Endothelial cell of umbilical vein (primary cell): ENCODE data around the gene RAB8A. TPM values are rescaled to one million over a fixed set of nuclear protein-coding genes. Genes with fewer than 3 reads are reported as not detected.

ENCODE experiments used
- BruUV-seq: library from RNA; stranded (reverse); fragments of 400-500 nt; replicated peaks from 2 replicates; lab custom pipeline; 2021; lab: Mats Ljungman, UMichigan
- CTCF ChIA-PET: fragments of 300-600, 350-600 bp; sonication (Branson Sonifier 250); formaldehyde crosslinking; loops from one replicate; lab custom pipeline; 2021; ENCODE audit warnings: antibody characterized with exemption, inconsistent platforms; lab: Charles Lee
- POLR2A ChIA-PET: fragments of 300-600, 350-600 bp; sonication (Branson Sonifier 250); formaldehyde crosslinking; loops from one replicate; lab custom pipeline; 2021; ENCODE audit warnings: antibody characterized with exemption, inconsistent platforms; lab: Charles Lee
- DNase-seq: peaks from one replicate; pipeline ENCODE4 v3.0.0-alpha.2; 2011; ENCODE audit warnings: low read depth, low spot score
- FAIRE-seq: peaks from 2 replicates; lab custom pipeline; 2011; peaks lifted over from hg19 to GRCh38; lab: Jason Lieb, UNC
- H2AFZ ChIP-seq: 2 replicates; pipeline ENCODE4 v1.6.0; 2012; ENCODE audit warnings: low read depth, low read length, control low read depth, inconsistent platforms
- H3K27ac ChIP-seq: 2 replicates; pipeline ENCODE4 v1.5.1; 2011; ENCODE audit warnings: low read depth, mild to moderate bottlenecking, control low read depth, low read length, moderate library complexity; ENCODE audit not compliant: insufficient read depth
- H3K27me3 ChIP-seq, 2 experiments: 2 replicates each; pipeline versions ENCODE4 v1.6.0 to v1.6.1; 2011; ENCODE audit warnings: low read length in 2 of 2, mixed read lengths in 1 of 2; ENCODE audit not compliant: control insufficient read depth in 2 of 2, insufficient read depth in 2 of 2
- H3K36me3 ChIP-seq, 2 experiments: 2 replicates in 1 of 2; 3 replicates in 1 of 2; pipeline ENCODE4 v1.5.1; 2011; ENCODE audit warnings: low read length in 2 of 2, mild to moderate bottlenecking in 1 of 2, moderate library complexity in 1 of 2; ENCODE audit not compliant: control insufficient read depth in 2 of 2, insufficient read depth in 2 of 2; ENCODE audit errors: extremely low read depth in 1 of 2
- H3K4me1 ChIP-seq: 3 replicates; pipeline ENCODE4 v1.5.1; 2011; ENCODE audit warnings: mild to moderate bottlenecking, low read length; ENCODE audit not compliant: control insufficient read depth, insufficient read depth; ENCODE audit errors: extremely low read depth
- H3K4me2 ChIP-seq: 2 replicates; pipeline ENCODE4 v1.6.1; 2011; ENCODE audit warnings: low read length, control low read depth, mixed read lengths; ENCODE audit not compliant: insufficient read depth
- H3K4me3 ChIP-seq, 3 experiments: fragments of 200-600 bp in 1 of 3; sonication (generic), shearing (Covaris generic) in 1 of 3; replicated peaks in 1 of 3; 2 replicates each; pipeline ENCODE4 v1.5.1; 2011 to 2016; ENCODE audit warnings: control low read depth in 3 of 3, low read length in 3 of 3, mild to moderate bottlenecking in 2 of 3, inconsistent platforms in 1 of 3, low read depth in 1 of 3, moderate library complexity in 1 of 3; ENCODE audit not compliant: insufficient read depth in 1 of 3
- H3K79me2 ChIP-seq: 2 replicates; pipeline ENCODE4 v1.6.0; 2012; ENCODE audit warnings: low read length, inconsistent platforms; ENCODE audit not compliant: control insufficient read depth, insufficient read depth
- H3K9ac ChIP-seq: replicated peaks from 2 replicates; pipeline ENCODE3; 2011; ENCODE audit warnings: low read length, control low read depth; ENCODE audit not compliant: insufficient read depth; ENCODE audit errors: extremely low read depth
- H3K9me1 ChIP-seq: replicated peaks from 3 replicates; pipeline ENCODE4 v1.6.0; 2011; ENCODE audit warnings: mild to moderate bottlenecking, low read length; ENCODE audit not compliant: control insufficient read depth, insufficient read depth; ENCODE audit errors: extremely low read depth
- H3K9me3 ChIP-seq: replicated peaks from 2 replicates; pipeline ENCODE4 v1.5.1; 2012; ENCODE audit warnings: low read length, inconsistent platforms; ENCODE audit not compliant: control insufficient read depth, insufficient read depth
- H4K20me1 ChIP-seq: replicated peaks from 2 replicates; pipeline ENCODE3; 2011; ENCODE audit warnings: mild to moderate bottlenecking, low read length; ENCODE audit not compliant: control insufficient read depth, insufficient read depth; ENCODE audit errors: extremely low read depth
- EZH2 ChIP-seq: IDR thresholded peaks from 2 replicates; pipeline ENCODE4 v1.6.1; 2012; ENCODE audit warnings: borderline replicate concordance, low read depth, mild to moderate bottlenecking, moderate library complexity, low read length, inconsistent platforms; ENCODE audit not compliant: severe bottlenecking
- FOS ChIP-seq: IDR thresholded peaks from 2 replicates; pipeline ENCODE4 v1.6.1; 2011; ENCODE audit warnings: mild to moderate bottlenecking, low read length, moderate library complexity, borderline replicate concordance; ENCODE audit not compliant: insufficient read depth
- GATA2 ChIP-seq: IDR thresholded peaks from 2 replicates; pipeline ENCODE4 v1.7.0; 2011; ENCODE audit warnings: low read depth, mild to moderate bottlenecking, moderate library complexity, mixed read lengths, low read length; ENCODE audit not compliant: insufficient read length, insufficient read depth
- JUN ChIP-seq: IDR thresholded peaks from 2 replicates; pipeline ENCODE4 v1.6.1; 2011; ENCODE audit warnings: borderline replicate concordance, low read depth; ENCODE audit not compliant: insufficient read length, insufficient read depth
- MYC ChIP-seq: IDR thresholded peaks from one replicate; pipeline ENCODE4 v1.6.1; 2011; ENCODE audit warnings: mild to moderate bottlenecking, low read depth, low read length
- POLR2A ChIP-seq: IDR thresholded peaks from 2 replicates; pipeline ENCODE4 v1.6.1; 2012; ENCODE audit warnings: low read depth, mild to moderate bottlenecking, control low read depth, low read length
- POLR2AphosphoS5 ChIP-seq: IDR thresholded peaks from 2 replicates; pipeline ENCODE4 v1.6.1; 2012; ENCODE audit warnings: low read depth, mild to moderate bottlenecking, control low read depth, low read length, moderate library complexity; ENCODE audit not compliant: insufficient read depth
- dilution Hi-C: fragments of 300-500 bp; cut with MboI; formaldehyde crosslinking; loops from one replicate; pipeline ENCODE4 v1.15.0; 2019; ENCODE audit warnings: low sequenced_read_pairs; ENCODE audit not compliant: extremely low pct_ligation_motif_present
- intact Hi-C: fragments of 100-400 bp; cut with micrococcal nuclease; formaldehyde crosslinking; loops from one replicate; pipeline ENCODE4 v1.10.0; 2022
- polyA plus RNA-seq, 4 experiments: library from polyadenylated mRNA; depleted of rRNA in 3 of 4; stranded (reverse) in 3 of 4; unstranded in 1 of 4; fragments of >200 nt; gene quantifications; 2 replicates each; pipeline versions ENCODE4 v1.2.1 to v1.2.3, GENCODE V29; 2011 to 2012; ENCODE audit warnings: missing spikeins in 1 of 4
- total RNA-seq: library from RNA; stranded (reverse); gene quantifications from 2 replicates; pipeline ENCODE4 v1.2.3, GENCODE V29; 2021
- TF ChIP-seq, protein P1 (sequence below), 2 donors: IDR thresholded peaks; 1 replicate in 1 of 2; 2 replicates in 1 of 2; pipeline ENCODE4 v1.5.1; 2011; ENCODE audit warnings: low read length in 2 of 2, mild to moderate bottlenecking in 2 of 2, moderate library complexity in 2 of 2, control low read depth in 1 of 2, inconsistent platforms in 1 of 2, low read depth in 1 of 2; ENCODE audit not compliant: insufficient read depth in 1 of 2; ENCODE audit errors: extremely low read depth in 1 of 2
- TF ChIP-seq, protein P2 (sequence below): IDR thresholded peaks from 2 replicates; pipeline ENCODE4 v1.6.1; 2011; ENCODE audit not compliant: insufficient read depth, insufficient read length

The RAB8A gene
- total and polyA plus RNA-seq, 2 donors (not counting 3 experiments of a cell fraction or from before 2014, with no cell fraction given) = 81.5 to 107 TPM

GRCh38 chr19:16144216-16144581 is 32.5 kb downstream of the RAB8A start:
- intact Hi-C loops = no loop called here
- BruUV-seq = no TSS peak
- H3K4me2 ChIP-seq = no peak overlapping the region
- TF ChIP-seq GATA2 (no peak), POLR2A (no peak), MYC (no peak), EZH2 (no peak), FOS (no peak), POLR2AphosphoS5 (no peak), JUN (no peak)
- TF ChIP-seq, protein P1, sequence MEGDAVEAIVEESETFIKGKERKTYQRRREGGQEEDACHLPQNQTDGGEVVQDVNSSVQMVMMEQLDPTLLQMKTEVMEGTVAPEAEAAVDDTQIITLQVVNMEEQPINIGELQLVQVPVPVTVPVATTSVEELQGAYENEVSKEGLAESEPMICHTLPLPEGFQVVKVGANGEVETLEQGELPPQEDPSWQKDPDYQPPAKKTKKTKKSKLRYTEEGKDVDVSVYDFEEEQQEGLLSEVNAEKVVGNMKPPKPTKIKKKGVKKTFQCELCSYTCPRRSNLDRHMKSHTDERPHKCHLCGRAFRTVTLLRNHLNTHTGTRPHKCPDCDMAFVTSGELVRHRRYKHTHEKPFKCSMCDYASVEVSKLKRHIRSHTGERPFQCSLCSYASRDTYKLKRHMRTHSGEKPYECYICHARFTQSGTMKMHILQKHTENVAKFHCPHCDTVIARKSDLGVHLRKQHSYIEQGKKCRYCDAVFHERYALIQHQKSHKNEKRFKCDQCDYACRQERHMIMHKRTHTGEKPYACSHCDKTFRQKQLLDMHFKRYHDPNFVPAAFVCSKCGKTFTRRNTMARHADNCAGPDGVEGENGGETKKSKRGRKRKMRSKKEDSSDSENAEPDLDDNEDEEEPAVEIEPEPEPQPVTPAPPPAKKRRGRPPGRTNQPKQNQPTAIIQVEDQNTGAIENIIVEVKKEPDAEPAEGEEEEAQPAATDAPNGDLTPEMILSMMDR (IDR thresholded peaks at IDR 0.05; ENCODE audit: extremely low read depth in 1 of 2, insufficient read depth in 1 of 2, low read depth in 1 of 2, low read length in 2 of 2) = no peak
- TF ChIP-seq, protein P2, sequence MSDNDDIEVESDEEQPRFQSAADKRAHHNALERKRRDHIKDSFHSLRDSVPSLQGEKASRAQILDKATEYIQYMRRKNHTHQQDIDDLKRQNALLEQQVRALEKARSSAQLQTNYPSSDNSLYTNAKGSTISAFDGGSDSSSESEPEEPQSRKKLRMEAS = no peak
- H3K9me3 ChIP-seq = no peaks in the 10 kb centered on the region
- POLR2A ChIA-PET = no interaction called here
- DNase-seq (no peak), FAIRE-seq (no peak)
- no peaks in the 10 kb centered on the region for H4K20me1 ChIP-seq
- H2AFZ ChIP-seq = no peak overlapping the region
- dilution Hi-C loops = no loop called here
- CTCF ChIA-PET = interaction anchor here (1.0 kb wide), 1 partner anchor 11 kb away, joined by 3 read pairs; no protein-coding TSS in a partner anchor
- H3K27me3 ChIP-seq = peaks cover 0 to 2% of the 10 kb centered on the region in 2 experiments
- no peak overlapping the region for H3K9ac ChIP-seq
- H3K9me1 ChIP-seq = no peaks in the 10 kb centered on the region
- no peaks in the 10 kb centered on the region for H3K4me1 ChIP-seq
- H3K36me3 ChIP-seq = no peaks in the 10 kb centered on the region
- no peak overlapping the region for H3K4me3 ChIP-seq
- no peak overlapping the region for H3K27ac ChIP-seq
- no peaks in the 10 kb centered on the region for H3K79me2 ChIP-seq
